IPS-15b (cell line): ENCODE data around the gene LRRC72.

Source experiments
- H3K27me3 ChIP-seq: one replicate; pipeline ENCODE4 v1.6.1; 2013; ENCODE audit warnings: low read length; ENCODE audit not compliant: control insufficient read depth, insufficient read depth
- H3K36me3 ChIP-seq: one replicate; pipeline ENCODE4 v1.6.1; 2013; ENCODE audit warnings: low read length; ENCODE audit not compliant: control insufficient read depth, insufficient read depth
- H3K4me1 ChIP-seq: one replicate; pipeline ENCODE4 v1.6.1; 2013; ENCODE audit warnings: mild to moderate bottlenecking, low read length; ENCODE audit not compliant: control insufficient read depth, insufficient read depth
- H3K4me3 ChIP-seq: one replicate; pipeline ENCODE4 v1.5.1; 2013; ENCODE audit warnings: low read depth, low read length
- H3K9ac ChIP-seq: one replicate; pipeline ENCODE4 v1.6.1; 2013; ENCODE audit warnings: low read depth, mild to moderate bottlenecking, low read length
- H3K9me3 ChIP-seq: one replicate; pipeline ENCODE4 v1.6.1; 2013; ENCODE audit warnings: mild to moderate bottlenecking, low read length; ENCODE audit not compliant: control insufficient read depth, insufficient read depth

Gene LRRC72

GRCh38 chr7:16559497-16560179 lies 33.0 kb downstream of the LRRC72 start:
- Histone ChIP-seq H3K9me3 (no peaks in the 10 kb centered on the region), H3K27me3 (no peaks in the 10 kb centered on the region), H3K36me3 (no peaks in the 10 kb centered on the region), H3K9ac (no peak overlapping the region), H3K4me3 (no peak overlapping the region), H3K4me1 (no peaks in the 10 kb centered on the region)

- no peak overlapping the region for H3K9ac ChIP-seq
These were observed 35.3 kb downstream of the LRRC72 start for GRCh38 chr7:16561943-16562342.

GRCh38 chr7:16562456-16563220 lies 36.0 kb downstream of the LRRC72 start:
- Histone ChIP-seq H3K27me3 (no peaks in the 10 kb centered on the region), H3K4me1 (no peaks in the 10 kb centered on the region), H3K36me3 (no peaks in the 10 kb centered on the region), H3K9me3 (no peaks in the 10 kb centered on the region), H3K4me3 (no peak overlapping the region), H3K9ac (no peak overlapping the region)

More at GRCh38 chr7:16561943-16562342, 35.3 kb downstream of the LRRC72 start:
- H3K4me1 ChIP-seq = no peaks in the 10 kb centered on the region
- no peaks in the 10 kb centered on the region for H3K9me3 ChIP-seq
- no peak overlapping the region for H3K4me3 ChIP-seq
- H3K27me3 ChIP-seq = no peaks in the 10 kb centered on the region
- H3K36me3 ChIP-seq = no peaks in the 10 kb centered on the region

- Histone ChIP-seq H3K9me3 (no peaks in the 10 kb centered on the region), H3K4me3 (no peak overlapping the region), H3K27me3 (no peaks in the 10 kb centered on the region), H3K9ac (no peak overlapping the region), H3K4me1 (no peaks in the 10 kb centered on the region), H3K36me3 (no peaks in the 10 kb centered on the region)
These were observed 36.8 kb downstream of the LRRC72 start for GRCh38 chr7:16563281-16564022.

- Histone ChIP-seq H3K4me1 (no peaks in the 10 kb centered on the region), H3K27me3 (no peaks in the 10 kb centered on the region), H3K4me3 (no peak overlapping the region), H3K9ac (no peak overlapping the region), H3K9me3 (no peaks in the 10 kb centered on the region), H3K36me3 (no peaks in the 10 kb centered on the region)
These were observed 37.4 kb downstream of the LRRC72 start for GRCh38 chr7:16564023-16564380.

GRCh38 chr7:16564909-16565426 lies 38.3 kb downstream of the LRRC72 start:
- Histone ChIP-seq H3K4me3 (no peak overlapping the region), H3K27me3 (no peaks in the 10 kb centered on the region), H3K36me3 (no peaks in the 10 kb centered on the region), H3K9ac (no peak overlapping the region), H3K4me1 (no peaks in the 10 kb centered on the region), H3K9me3 (no peaks in the 10 kb centered on the region)

- no peaks in the 10 kb centered on the region for H3K4me1 ChIP-seq
- H3K9ac ChIP-seq = no peak overlapping the region
- H3K9me3 ChIP-seq = no peaks in the 10 kb centered on the region
- H3K4me3 ChIP-seq = no peak overlapping the region
- no peaks in the 10 kb centered on the region for H3K27me3 ChIP-seq
- no peaks in the 10 kb centered on the region for H3K36me3 ChIP-seq
These were observed 45.3 kb downstream of the LRRC72 start for GRCh38 chr7:16571941-16572340.

- Histone ChIP-seq H3K27me3 (no peaks in the 10 kb centered on the region), H3K4me3 (no peak overlapping the region), H3K9me3 (no peaks in the 10 kb centered on the region), H3K9ac (no peak overlapping the region), H3K4me1 (no peaks in the 10 kb centered on the region), H3K36me3 (no peaks in the 10 kb centered on the region)
These were observed 52.6 kb downstream of the LRRC72 start for GRCh38 chr7:16579216-16579615.

GRCh38 chr7:16581286-16581685 lies 54.7 kb downstream of the LRRC72 start:
- H3K36me3 ChIP-seq = no peaks in the 10 kb centered on the region
- no peaks in the 10 kb centered on the region for H3K9me3 ChIP-seq
- no peak overlapping the region for H3K4me3 ChIP-seq
- H3K4me1 ChIP-seq = no peaks in the 10 kb centered on the region
- no peaks in the 10 kb centered on the region for H3K27me3 ChIP-seq
- H3K9ac ChIP-seq = no peak overlapping the region

- H3K36me3 ChIP-seq = no peaks in the 10 kb centered on the region
- no peak overlapping the region for H3K9ac ChIP-seq
These were observed 57.2 kb downstream of the LRRC72 start for GRCh38 chr7:16583834-16584233.

GRCh38 chr7:16585540-16585939 lies 58.9 kb downstream of the LRRC72 start:
- Histone ChIP-seq H3K9ac (no peak overlapping the region), H3K4me3 (no peak overlapping the region), H3K9me3 (no peaks in the 10 kb centered on the region), H3K27me3 (no peaks in the 10 kb centered on the region), H3K4me1 (no peaks in the 10 kb centered on the region), H3K36me3 (no peaks in the 10 kb centered on the region)

More at GRCh38 chr7:16583834-16584233, 57.2 kb downstream of the LRRC72 start:
- Histone ChIP-seq H3K4me3 (no peak overlapping the region), H3K4me1 (no peaks in the 10 kb centered on the region), H3K27me3 (no peaks in the 10 kb centered on the region), H3K9me3 (no peaks in the 10 kb centered on the region)
